SU-DHL-6 (cell line): Measurements from ENCODE around the gene TSHZ2.

ENCODE experiments used
- H2AFZ ChIP-seq: fragments of 200-600 bp; sonication (generic); 2 replicates; pipeline ENCODE4 v1.6.1; 2014; ENCODE audit warnings: low read depth, mild to moderate bottlenecking, moderate library complexity, mixed read lengths, antibody characterized with exemption, low read length; ENCODE audit not compliant: severe bottlenecking
- H3F3A ChIP-seq: fragments of 200-600 bp; shearing (Covaris generic); 2 replicates; pipeline ENCODE4 v1.6.0; 2016; ENCODE audit warnings: antibody characterized with exemption, mild to moderate bottlenecking; ENCODE audit not compliant: insufficient read depth
- H3K27ac ChIP-seq: fragments of 200-600 bp; sonication (generic); 2 replicates; pipeline ENCODE4 v1.5.1; 2016; ENCODE audit warnings: low read depth, mild to moderate bottlenecking, low read length, moderate library complexity, mixed read lengths
- H3K27me3 ChIP-seq: fragments of 200-600 bp; sonication (generic), shearing (Covaris generic); 2 replicates; pipeline ENCODE4 v1.6.0; 2014; ENCODE audit warnings: mild to moderate bottlenecking, low read length
- H3K36me3 ChIP-seq: fragments of 200-600 bp; sonication (generic); 2 replicates; pipeline ENCODE4 v1.6.1; 2014; ENCODE audit warnings: mild to moderate bottlenecking, low read length, mixed read lengths
- H3K4me2 ChIP-seq: fragments of 300-600, 200-600 bp; shearing (Covaris generic), sonication (generic); 2 replicates; pipeline ENCODE4 v1.6.0; 2014; ENCODE audit warnings: low read length, low read depth, mild to moderate bottlenecking; ENCODE audit not compliant: poor library complexity, severe bottlenecking
- H3K4me3 ChIP-seq: fragments of 200-600 bp; sonication (generic); 2 replicates; pipeline ENCODE4 v1.5.1; 2014; ENCODE audit warnings: antibody characterized with exemption, low read length, mild to moderate bottlenecking, mixed read lengths; ENCODE audit not compliant: insufficient read depth, poor library complexity, severe bottlenecking
- H3K79me2 ChIP-seq: fragments of 200-600 bp; sonication (generic); 2 replicates; pipeline ENCODE4 v1.6.1; 2014; ENCODE audit warnings: mild to moderate bottlenecking, low read length, moderate library complexity; ENCODE audit not compliant: insufficient read depth
- H3K9ac ChIP-seq: fragments of 200-600 bp; sonication (generic); 2 replicates; pipeline ENCODE4 v1.7.0; 2014; ENCODE audit warnings: mild to moderate bottlenecking, low read length
- H3K9me2 ChIP-seq: fragments of 200-600 bp; sonication (generic); replicated peaks from 2 replicates; pipeline ENCODE4 v1.6.1; 2014; ENCODE audit warnings: low read length; ENCODE audit not compliant: insufficient read depth
- H3K9me3 ChIP-seq: fragments of 200-600 bp; sonication (generic); 2 replicates; pipeline ENCODE4 v1.6.1; 2014; ENCODE audit warnings: low read length, mixed read lengths; ENCODE audit not compliant: insufficient read depth
- H4K20me1 ChIP-seq: fragments of 200-600 bp; sonication (generic); 2 replicates; pipeline ENCODE4 v1.6.1; 2014; ENCODE audit warnings: low read depth, mild to moderate bottlenecking, antibody characterized with exemption, low read length, moderate library complexity, mixed read lengths
- EZH2phosphoT487 ChIP-seq: fragments of 200-600 bp; sonication (generic), shearing (Covaris generic); conservative IDR thresholded peaks from 2 replicates; pipeline ENCODE4 v1.6.1; 2018; ENCODE audit warnings: mild to moderate bottlenecking, antibody characterized with exemption, low read length, moderate library complexity, mixed read lengths
- TF ChIP-seq, protein P1 (sequence below): fragments of 200-600 bp; sonication (generic); IDR thresholded peaks from one replicate; pipeline ENCODE4 v1.5.1; 2017; ENCODE audit warnings: antibody characterized with exemption, mild to moderate bottlenecking, low read length, moderate library complexity; ENCODE audit not compliant: insufficient read depth, poor library complexity, severe bottlenecking

Gene TSHZ2

DNA sequence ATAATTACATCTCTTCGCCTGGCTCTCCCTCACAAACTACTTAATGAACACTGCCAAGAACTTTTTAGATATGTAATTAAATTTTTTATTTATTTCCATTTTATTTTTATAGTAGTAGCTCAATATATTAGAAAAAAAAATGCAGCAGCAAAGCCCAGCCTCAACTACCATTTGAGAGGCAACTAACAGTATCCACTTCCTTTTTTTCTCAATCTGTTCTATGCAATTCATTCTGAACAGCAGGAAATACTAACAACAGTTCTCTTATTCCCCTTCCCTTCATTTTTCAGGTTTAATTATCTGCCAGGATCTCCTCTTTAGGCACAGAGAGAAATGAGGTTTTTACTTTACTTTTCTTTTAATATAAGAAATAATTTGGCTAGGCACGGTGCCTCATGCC lies 508.8 kb downstream of the TSHZ2 start:
- Histone ChIP-seq H4K20me1 (no peaks in the 10 kb centered on the region), H3K9me3 (no peaks in the 10 kb centered on the region), H3K79me2 (no peaks in the 10 kb centered on the region), H3K27me3 (no peaks in the 10 kb centered on the region), H3K27ac (no peak overlapping the region), H3K9ac (no peak overlapping the region), H3K4me2 (no peak overlapping the region), H3K9me2 (no peaks in the 10 kb centered on the region), H2AFZ (no peak overlapping the region), H3F3A (no peaks in the 10 kb centered on the region), H3K4me3 (no peak overlapping the region), H3K36me3 (no peaks in the 10 kb centered on the region)
- TF ChIP-seq, protein P1, sequence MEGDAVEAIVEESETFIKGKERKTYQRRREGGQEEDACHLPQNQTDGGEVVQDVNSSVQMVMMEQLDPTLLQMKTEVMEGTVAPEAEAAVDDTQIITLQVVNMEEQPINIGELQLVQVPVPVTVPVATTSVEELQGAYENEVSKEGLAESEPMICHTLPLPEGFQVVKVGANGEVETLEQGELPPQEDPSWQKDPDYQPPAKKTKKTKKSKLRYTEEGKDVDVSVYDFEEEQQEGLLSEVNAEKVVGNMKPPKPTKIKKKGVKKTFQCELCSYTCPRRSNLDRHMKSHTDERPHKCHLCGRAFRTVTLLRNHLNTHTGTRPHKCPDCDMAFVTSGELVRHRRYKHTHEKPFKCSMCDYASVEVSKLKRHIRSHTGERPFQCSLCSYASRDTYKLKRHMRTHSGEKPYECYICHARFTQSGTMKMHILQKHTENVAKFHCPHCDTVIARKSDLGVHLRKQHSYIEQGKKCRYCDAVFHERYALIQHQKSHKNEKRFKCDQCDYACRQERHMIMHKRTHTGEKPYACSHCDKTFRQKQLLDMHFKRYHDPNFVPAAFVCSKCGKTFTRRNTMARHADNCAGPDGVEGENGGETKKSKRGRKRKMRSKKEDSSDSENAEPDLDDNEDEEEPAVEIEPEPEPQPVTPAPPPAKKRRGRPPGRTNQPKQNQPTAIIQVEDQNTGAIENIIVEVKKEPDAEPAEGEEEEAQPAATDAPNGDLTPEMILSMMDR, result no peak
- TF ChIP-seq EZH2phosphoT487, result no peak

DNA sequence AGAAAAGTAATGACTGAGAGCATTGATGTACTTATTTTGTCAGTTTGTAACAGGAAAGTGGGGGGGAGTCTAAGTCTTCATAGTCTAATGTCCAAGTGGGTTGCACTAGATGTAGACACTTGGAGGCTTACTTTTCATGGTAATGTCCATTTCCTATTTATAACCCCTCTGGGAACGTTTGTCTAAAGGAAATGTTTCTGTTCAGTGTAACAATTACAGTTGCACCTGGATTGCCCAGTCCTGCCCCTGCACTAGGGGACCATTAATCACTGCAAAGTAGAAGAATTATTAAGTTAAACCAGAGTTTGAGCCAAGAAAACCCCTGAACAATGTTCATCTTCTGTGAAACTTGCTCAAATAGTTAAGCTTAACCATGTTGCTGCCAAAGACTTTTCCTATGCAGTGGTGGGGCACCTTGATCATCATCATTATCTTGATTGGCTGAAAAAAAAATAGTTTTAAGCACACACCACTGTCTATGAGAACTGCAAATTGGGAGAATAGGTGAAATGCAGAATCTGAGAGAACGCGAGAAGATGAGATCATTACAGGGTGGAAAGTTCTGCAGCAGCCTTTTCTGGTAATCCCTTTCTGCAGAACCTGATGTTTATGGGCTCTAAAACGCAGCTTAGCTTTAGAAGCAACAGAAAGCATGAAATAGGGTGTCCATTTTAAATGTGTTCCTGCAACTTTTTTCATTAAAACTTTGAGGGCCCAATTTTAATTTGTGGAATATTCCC lies 515.5 kb downstream of the TSHZ2 start:
- Histone ChIP-seq H3F3A (no peaks in the 10 kb centered on the region), H3K4me2 (no peak overlapping the region), H3K9me2 (no peaks in the 10 kb centered on the region), H3K36me3 (no peaks in the 10 kb centered on the region), H3K27me3 (no peaks in the 10 kb centered on the region), H3K9ac (no peak overlapping the region), H3K9me3 (no peaks in the 10 kb centered on the region), H2AFZ (no peak overlapping the region), H3K27ac (no peak overlapping the region), H3K79me2 (no peaks in the 10 kb centered on the region), H4K20me1 (no peaks in the 10 kb centered on the region), H3K4me3 (no peak overlapping the region)
- no peak for TF ChIP-seq EZH2phosphoT487
- TF ChIP-seq, protein P1, result no peak

DNA sequence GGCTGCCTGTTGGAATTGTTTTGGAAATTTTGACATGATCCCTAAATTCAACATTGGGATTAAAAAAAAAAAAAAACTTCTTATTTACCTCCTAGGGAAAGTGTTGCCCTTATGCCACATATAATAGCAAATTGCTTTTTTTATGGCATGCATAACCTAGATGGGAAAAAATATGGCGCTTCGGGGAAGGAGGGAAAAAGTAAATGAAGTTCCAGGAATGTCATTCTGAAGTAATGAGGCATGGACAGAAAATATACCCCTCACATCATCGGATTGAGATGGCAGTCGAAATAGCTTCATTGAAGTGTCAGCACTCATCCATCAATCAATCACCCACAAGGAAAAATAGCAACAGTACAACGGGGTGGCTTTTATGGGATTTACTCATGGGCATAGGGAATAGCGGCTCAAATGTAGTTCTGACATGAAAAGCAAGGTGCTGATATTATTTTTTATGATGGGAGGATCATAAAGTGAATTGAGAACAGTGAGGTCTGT lies 516.7 kb downstream of the TSHZ2 start:
- Histone ChIP-seq H3K9me3 (no peaks in the 10 kb centered on the region), H3K27ac (no peak overlapping the region), H3K79me2 (no peaks in the 10 kb centered on the region), H3K4me3 (no peak overlapping the region), H3K9me2 (no peaks in the 10 kb centered on the region), H2AFZ (no peak overlapping the region), H3K9ac (no peak overlapping the region), H3K36me3 (no peaks in the 10 kb centered on the region), H3K4me2 (no peak overlapping the region), H3K27me3 (no peaks in the 10 kb centered on the region), H4K20me1 (no peaks in the 10 kb centered on the region), H3F3A (no peaks in the 10 kb centered on the region)
- TF ChIP-seq EZH2phosphoT487, result no peak
- TF ChIP-seq, protein P1, result no peak
